LNCaP clone FGC (cell line): ENCODE results near the gene PAK4.
"Not testable (repeated sequence)": the region's sequence is repeated elsewhere in the genome, so short reads cannot be mapped to it uniquely, and the experiment has no call there.

ENCODE experiments used
- DNase-seq: peaks from one replicate; pipeline ENCODE4 v3.0.0-alpha.2; 2011; ENCODE audit warnings: low read depth
- H3K4me3 ChIP-seq: 2 replicates; pipeline ENCODE4 v1.5.1; 2011; ENCODE audit warnings: mild to moderate bottlenecking, low read depth, low read length, control low read depth
- TF ChIP-seq, protein P1 (sequence below): IDR thresholded peaks from 2 replicates; pipeline ENCODE4 v1.5.1; 2012; ENCODE audit warnings: mild to moderate bottlenecking; ENCODE audit not compliant: control insufficient read depth, insufficient read depth; ENCODE audit errors: extremely low read depth

Gene PAK4

DNA sequence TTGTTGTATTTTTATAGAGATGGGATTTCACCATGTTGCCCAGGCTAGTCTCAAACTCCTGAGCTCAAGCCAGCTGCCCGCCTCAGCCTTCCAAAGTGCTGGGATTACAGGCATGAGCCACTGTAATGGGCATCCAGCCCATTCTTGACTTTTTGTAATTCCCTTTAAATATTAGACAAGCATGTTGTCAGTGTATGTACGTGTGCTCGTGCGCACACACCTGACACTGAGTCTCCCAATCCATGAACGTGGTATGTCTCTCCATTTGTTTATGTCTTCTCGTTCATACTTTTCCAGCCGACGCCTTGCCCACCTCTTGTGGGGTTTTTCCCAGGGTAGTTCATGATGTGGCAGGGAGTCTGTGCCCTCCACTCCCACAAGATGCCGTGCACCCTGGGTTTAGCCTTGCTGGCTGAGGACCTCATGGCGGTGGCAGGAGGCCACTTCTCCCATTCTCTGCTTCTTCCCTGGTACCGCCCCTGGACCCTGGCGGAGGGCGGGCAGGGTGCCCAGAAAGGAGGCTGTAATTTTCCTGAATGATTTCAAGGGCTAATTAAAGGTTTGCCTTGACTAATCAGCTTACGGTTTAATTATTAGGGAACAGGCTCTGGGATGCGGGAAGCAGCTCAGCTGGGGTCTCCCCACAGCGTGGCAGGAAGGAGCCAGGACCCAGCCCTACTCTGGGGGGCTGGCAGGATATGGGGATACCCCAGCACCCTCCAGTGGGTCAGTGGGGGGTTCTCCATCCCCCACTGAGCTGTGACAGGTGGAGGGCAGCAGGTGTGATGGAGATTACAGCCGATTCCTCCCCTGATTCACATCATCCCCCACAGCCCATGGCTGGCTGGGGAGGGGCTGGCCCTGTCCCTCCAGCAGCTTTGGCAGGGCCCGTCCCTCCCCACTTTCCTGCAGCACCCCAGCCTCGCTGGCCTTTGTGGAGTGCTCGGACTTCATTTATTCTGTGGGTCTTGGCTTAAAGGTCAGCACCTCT, 12.9 kb downstream of the PAK4 start:
- H3K4me3 ChIP-seq, result no peak overlapping the region
- DNase-seq, result no peak
- TF ChIP-seq, protein P1, sequence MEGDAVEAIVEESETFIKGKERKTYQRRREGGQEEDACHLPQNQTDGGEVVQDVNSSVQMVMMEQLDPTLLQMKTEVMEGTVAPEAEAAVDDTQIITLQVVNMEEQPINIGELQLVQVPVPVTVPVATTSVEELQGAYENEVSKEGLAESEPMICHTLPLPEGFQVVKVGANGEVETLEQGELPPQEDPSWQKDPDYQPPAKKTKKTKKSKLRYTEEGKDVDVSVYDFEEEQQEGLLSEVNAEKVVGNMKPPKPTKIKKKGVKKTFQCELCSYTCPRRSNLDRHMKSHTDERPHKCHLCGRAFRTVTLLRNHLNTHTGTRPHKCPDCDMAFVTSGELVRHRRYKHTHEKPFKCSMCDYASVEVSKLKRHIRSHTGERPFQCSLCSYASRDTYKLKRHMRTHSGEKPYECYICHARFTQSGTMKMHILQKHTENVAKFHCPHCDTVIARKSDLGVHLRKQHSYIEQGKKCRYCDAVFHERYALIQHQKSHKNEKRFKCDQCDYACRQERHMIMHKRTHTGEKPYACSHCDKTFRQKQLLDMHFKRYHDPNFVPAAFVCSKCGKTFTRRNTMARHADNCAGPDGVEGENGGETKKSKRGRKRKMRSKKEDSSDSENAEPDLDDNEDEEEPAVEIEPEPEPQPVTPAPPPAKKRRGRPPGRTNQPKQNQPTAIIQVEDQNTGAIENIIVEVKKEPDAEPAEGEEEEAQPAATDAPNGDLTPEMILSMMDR, result no peak

DNA sequence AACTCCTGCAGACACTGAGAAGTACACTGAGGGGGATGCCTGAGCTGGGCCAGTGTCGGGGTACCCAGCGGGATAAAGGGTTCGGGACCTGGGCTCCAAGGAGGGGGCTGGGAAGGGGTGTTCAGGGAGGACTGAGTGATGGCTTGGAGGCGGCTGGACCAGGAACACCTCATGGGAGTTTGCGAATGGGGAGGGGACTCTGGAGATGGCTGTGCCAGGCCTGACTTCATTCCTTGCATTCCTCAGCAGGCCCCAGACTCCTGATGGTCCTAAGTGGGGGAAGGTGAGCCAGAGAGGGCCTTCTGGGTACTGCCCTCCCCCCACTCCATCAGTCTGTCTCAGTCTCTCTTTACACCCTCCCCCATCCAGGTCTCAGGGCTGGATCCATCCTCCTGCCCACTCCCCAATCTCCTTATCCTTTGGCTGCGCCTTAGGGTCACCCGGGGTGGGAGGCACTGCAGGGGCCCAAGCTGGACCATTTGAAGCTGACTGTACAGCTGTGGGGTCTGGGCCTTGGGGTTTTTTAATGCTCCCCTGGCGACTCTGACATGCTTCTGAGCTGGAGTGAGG, 13.8 kb downstream of the PAK4 start:
- H3K4me3 ChIP-seq, result no peak overlapping the region
- TF ChIP-seq, protein P1, result no peak

DNA sequence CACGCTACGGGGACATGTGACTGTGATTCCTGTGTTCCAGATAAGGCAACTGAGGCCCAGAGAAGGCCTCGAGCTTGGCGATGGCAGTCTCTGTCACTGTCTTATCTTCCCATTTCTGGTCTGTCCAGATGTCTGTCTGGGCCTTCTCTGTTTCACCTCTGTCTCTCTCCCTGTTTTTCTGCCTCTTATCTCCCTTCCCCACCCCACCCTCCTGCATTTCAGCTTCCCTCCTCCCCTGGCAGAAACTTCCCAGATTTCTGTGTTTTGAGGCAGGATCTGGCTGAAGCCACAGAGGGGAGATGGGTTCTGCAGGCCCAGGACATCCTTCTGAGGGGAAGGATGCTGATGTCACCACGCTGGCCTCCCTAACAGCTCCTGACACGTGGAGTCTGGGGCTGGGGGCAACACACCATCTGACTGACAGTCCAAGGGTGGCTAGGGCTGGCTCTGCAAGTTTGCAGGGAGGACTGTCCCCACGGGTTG, 14.4 kb downstream of the PAK4 start:
- H3K4me3 ChIP-seq, result no peak overlapping the region
- TF ChIP-seq, protein P1, result no peak
- DNase-seq, result no peak

More for the DNA sequence above, 13.8 kb downstream of the PAK4 start:
- no peak for DNase-seq

DNA sequence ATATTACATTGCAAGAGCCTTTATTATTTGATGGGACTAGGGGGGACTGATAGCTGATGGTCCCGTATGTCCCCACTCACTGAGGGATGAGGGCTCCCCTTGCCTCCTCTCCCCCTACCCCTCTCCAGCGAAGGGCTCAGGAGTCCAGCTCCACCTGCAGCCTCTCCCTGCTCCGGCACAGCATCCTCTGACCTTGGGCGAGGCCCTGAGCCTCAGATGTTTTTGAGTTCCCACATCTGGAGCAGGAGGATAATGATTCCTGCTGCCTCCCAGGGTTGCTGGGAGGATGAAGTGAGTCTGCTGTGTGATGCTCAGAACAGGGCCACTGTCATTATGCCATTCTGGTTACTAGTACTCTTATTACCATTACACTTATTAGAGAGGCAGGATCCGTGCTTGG, 15.0 kb downstream of the PAK4 start:
- TF ChIP-seq, protein P1, result no peak
- H3K4me3 ChIP-seq, result no peak overlapping the region
- no peak for DNase-seq

DNA sequence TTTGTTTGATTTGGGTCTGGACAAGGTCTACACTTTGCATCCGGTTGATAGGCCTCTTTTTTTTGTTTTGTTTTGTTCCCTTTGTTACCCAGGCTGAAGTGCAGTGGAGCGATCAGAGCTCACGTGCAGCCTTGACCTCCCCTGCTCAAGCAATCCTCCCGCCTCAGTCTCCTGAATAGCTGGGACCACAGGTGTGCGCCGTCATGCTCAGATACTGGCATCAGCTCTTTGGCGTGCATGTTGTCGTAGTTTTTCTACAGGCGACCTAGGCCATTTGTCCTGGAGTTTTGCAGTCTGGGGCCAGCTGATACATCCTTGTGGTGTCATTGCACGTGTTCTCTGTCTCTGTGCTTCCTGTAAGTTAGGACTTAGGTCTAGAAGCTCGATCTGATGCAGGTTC, 16.3 kb downstream of the PAK4 start:
- no peak overlapping the region for H3K4me3 ChIP-seq
- TF ChIP-seq, protein P1, result no peak
- DNase-seq, result no peak

DNA sequence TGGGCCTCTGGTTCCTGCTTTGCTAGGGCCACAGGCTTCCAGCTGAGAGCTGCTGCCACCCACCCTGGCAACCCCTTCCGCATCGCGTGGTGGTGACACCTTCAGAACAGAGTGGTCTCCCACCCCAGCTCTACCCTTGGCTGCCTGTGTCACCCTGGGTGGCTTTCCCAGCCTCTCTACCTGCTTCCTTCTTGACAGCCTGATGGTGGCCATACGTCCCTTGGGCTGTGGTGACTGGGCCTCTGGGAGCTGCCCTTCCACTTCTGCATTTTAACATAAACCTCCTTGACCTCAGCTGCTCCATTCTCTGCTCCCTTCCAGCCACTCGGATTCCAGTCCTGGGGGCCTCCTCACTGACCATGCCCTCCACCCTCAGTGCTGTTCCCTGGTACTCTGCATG, 17.0 kb downstream of the PAK4 start:
- no peak overlapping the region for H3K4me3 ChIP-seq
- TF ChIP-seq, protein P1, result no peak
- DNase-seq, result no peak

DNA sequence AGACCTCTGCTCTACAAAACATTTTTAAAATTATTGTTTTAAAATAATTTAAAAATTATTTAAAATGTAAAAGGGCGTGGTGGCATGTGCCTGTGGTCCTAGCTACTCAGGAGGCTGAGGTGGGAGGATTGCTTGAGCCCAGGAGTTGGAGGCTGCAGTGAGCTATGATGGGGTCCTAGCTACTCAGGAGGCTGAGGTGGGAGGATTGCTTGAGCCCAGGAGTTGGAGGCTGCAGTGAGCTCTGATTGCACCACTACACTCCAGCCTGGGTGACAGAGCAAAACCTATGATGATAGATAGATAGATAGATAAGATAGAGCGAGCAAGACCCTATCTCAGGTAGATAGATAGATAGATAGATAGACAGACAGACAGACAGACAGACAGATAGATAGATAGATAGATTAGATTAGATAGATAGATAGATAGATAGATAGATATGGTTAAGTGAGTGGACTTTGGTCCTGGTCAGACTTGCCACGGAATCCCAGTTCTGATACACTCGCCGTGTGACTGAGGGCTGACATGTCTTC, 18.2 kb downstream of the PAK4 start:
- H3K4me3 ChIP-seq, DNase-seq: not testable (repeated sequence)
